GM23338 (cell line): ENCODE results near the gene RRAD. TPM values are rescaled to one million over a fixed set of nuclear protein-coding genes. Genes with fewer than 3 reads are reported as not detected.

Experiments
- ATAC-seq: fragments of 200-7000 bp; cut with Tn5 transposase; 3 replicates; pipeline ENCODE4 v1.9.1; 2020
- DNase-seq: peaks from one replicate; pipeline ENCODE4 v3.0.0-alpha.2; 2015; ENCODE audit warnings: low spot score
- H2AFZ ChIP-seq: fragments of 200-600 bp; sonication (generic); 2 replicates; pipeline ENCODE4 v1.8.0; 2016; ENCODE audit warnings: antibody characterized with exemption, mild to moderate bottlenecking, moderate library complexity
- H3F3A ChIP-seq: fragments of 200-600 bp; sonication (generic); replicated peaks from 2 replicates; pipeline ENCODE4 v1.8.0; 2017; ENCODE audit warnings: antibody characterized with exemption, mixed run types, low read depth
- H3K27ac ChIP-seq: fragments of 200-600 bp; sonication (generic); 2 replicates; pipeline ENCODE4 v1.6.1; 2016; ENCODE audit warnings: low read depth
- H3K27me3 ChIP-seq: fragments of 200-600 bp; sonication (generic); 2 replicates; pipeline ENCODE4 v1.8.0; 2016; ENCODE audit warnings: mild to moderate bottlenecking, mixed run types, moderate library complexity; ENCODE audit not compliant: insufficient read depth
- H3K36me3 ChIP-seq: fragments of 200-600 bp; sonication (generic); 2 replicates; pipeline ENCODE4 v1.8.0; 2016; ENCODE audit warnings: mild to moderate bottlenecking; ENCODE audit not compliant: insufficient read depth
- H3K4me1 ChIP-seq: fragments of 200-600 bp; sonication (generic); 2 replicates; pipeline ENCODE4 v1.8.0; 2016; ENCODE audit warnings: mild to moderate bottlenecking, moderate library complexity; ENCODE audit not compliant: insufficient read depth
- H3K4me2 ChIP-seq: fragments of 200-600 bp; sonication (generic); 2 replicates; pipeline ENCODE4 v1.7.1; 2017; ENCODE audit warnings: mixed run types
- H3K4me3 ChIP-seq: fragments of 200-600 bp; sonication (generic); 2 replicates; pipeline ENCODE4 v1.6.1; 2016; ENCODE audit warnings: mixed run types
- H3K79me2 ChIP-seq: fragments of 200-600 bp; sonication (generic); replicated peaks from 2 replicates; pipeline ENCODE4 v1.8.0; 2017; ENCODE audit warnings: mild to moderate bottlenecking; ENCODE audit not compliant: insufficient read depth
- H3K9me2 ChIP-seq: fragments of 200-600 bp; sonication (generic); 2 replicates; pipeline ENCODE4 v1.8.0; 2017; ENCODE audit not compliant: insufficient read depth
- H4K20me1 ChIP-seq: fragments of 200-600 bp; sonication (generic); replicated peaks from 2 replicates; pipeline ENCODE4 v1.8.0; 2017; ENCODE audit warnings: mild to moderate bottlenecking; ENCODE audit not compliant: insufficient read depth
- H3K27ac Mint-ChIP-seq: 2 replicates; pipeline ENCODE4 v1.8.0; 2020; ENCODE audit warnings: inconsistent platforms, mild to moderate bottlenecking, moderate library complexity, mixed read lengths
- H3K27me3 Mint-ChIP-seq: 3 replicates; pipeline ENCODE4 v1.8.0; 2022; ENCODE audit warnings: low read depth, mild to moderate bottlenecking, moderate library complexity, mixed read lengths, inconsistent platforms; ENCODE audit not compliant: insufficient read depth, poor library complexity
- H3K36me3 Mint-ChIP-seq: 3 replicates; pipeline ENCODE4 v1.8.0; 2021; ENCODE audit warnings: low read depth, mild to moderate bottlenecking, inconsistent platforms, moderate library complexity, mixed read lengths
- H3K4me1 Mint-ChIP-seq: 3 replicates; pipeline ENCODE4 v1.8.0; 2020; ENCODE audit warnings: mild to moderate bottlenecking, inconsistent platforms, mixed read lengths
- H3K4me3 Mint-ChIP-seq: 3 replicates; pipeline ENCODE4 v1.8.0; 2021; ENCODE audit warnings: moderate library complexity, mild to moderate bottlenecking, inconsistent platforms, mixed read lengths
- H3K9me3 Mint-ChIP-seq: 3 replicates; pipeline ENCODE4 v1.8.0; 2020; ENCODE audit warnings: moderate library complexity, mild to moderate bottlenecking, inconsistent platforms, mixed read lengths
- CREB1 ChIP-seq: fragments of 250-450 bp; sonication (Bioruptor Pico); IDR thresholded peaks from 2 replicates; pipeline ENCODE4 v1.5.0; 2020; ENCODE audit warnings: low read depth, mild to moderate bottlenecking, moderate library complexity
- ETS1 ChIP-seq: IDR thresholded peaks from 2 replicates; pipeline ENCODE4 v1.6.1; 2016; ENCODE audit warnings: antibody characterized with exemption
- EZH2 ChIP-seq: fragments of 200-600 bp; sonication (generic); IDR thresholded peaks from one replicate; pipeline ENCODE4 v1.8.0; 2017; ENCODE audit warnings: antibody characterized with exemption, mild to moderate bottlenecking, low read depth; ENCODE audit not compliant: unreplicated experiment
- JUNB ChIP-seq: IDR thresholded peaks from one replicate; pipeline ENCODE4 v1.6.1; 2016; ENCODE audit warnings: antibody characterized with exemption; ENCODE audit not compliant: unreplicated experiment
- NANOG ChIP-seq: IDR thresholded peaks from 2 replicates; pipeline ENCODE4 v1.6.1; 2016; ENCODE audit warnings: antibody characterized with exemption, borderline replicate concordance
- POLR2AphosphoS5 ChIP-seq: IDR thresholded peaks from 2 replicates; pipeline ENCODE4 v1.6.1; 2016; ENCODE audit warnings: antibody characterized with exemption, low read depth
- REST ChIP-seq: IDR thresholded peaks from one replicate; pipeline ENCODE4 v1.6.1; 2018; ENCODE audit warnings: antibody characterized with exemption; ENCODE audit not compliant: unreplicated experiment
- STAT1 ChIP-seq: IDR thresholded peaks from one replicate; pipeline ENCODE4 v1.6.1; 2016; ENCODE audit warnings: antibody characterized with exemption; ENCODE audit not compliant: unreplicated experiment
- ZNF114 ChIP-seq: fragments of 250-450 bp; sonication (Bioruptor Pico); IDR thresholded peaks from 2 replicates; pipeline ENCODE4 v1.5.0; 2020; ENCODE audit warnings: mild to moderate bottlenecking, moderate library complexity
- ZNF331 ChIP-seq: fragments of 250-450 bp; sonication (Bioruptor Pico); IDR thresholded peaks from 2 replicates; pipeline ENCODE4 v1.5.0; 2020; ENCODE audit warnings: low read depth, mild to moderate bottlenecking, moderate library complexity
- polyA plus RNA-seq: library from polyadenylated mRNA; unstranded; fragments of >200 nt; fragmentation: Nextera tagmentation; extraction: Ambion mirVana; gene quantifications from 2 replicates; pipeline ENCODE4 v1.2.1, GENCODE V29; 2016
- total RNA-seq: library from RNA; depleted of rRNA; stranded (reverse); fragments of >200 nt; shearing (Covaris generic); gene quantifications from 2 replicates; pipeline ENCODE4 v1.2.3, GENCODE V29; 2014

The RRAD gene
- total and polyA plus RNA-seq, 2 experiments from 2014 or later: 0.18 TPM; not detected in 1

- DNase-seq (peak; percentile 99), ATAC-seq (peak; percentile 98)
- Histone ChIP-seq H3K27me3 (peaks cover 7% of the 10 kb centered on the region; the same call in 1 of the 2 replicates), H4K20me1 (peaks cover 21% of the 10 kb centered on the region; the same call in 1 of the 2 replicates), H3K27ac (no peak within 1 kb of the TSS), H2AFZ (peak within 1 kb of the TSS; percentile 98), H3K79me2 (peaks cover 30% of the 10 kb centered on the region), H3K4me2 (peak within 1 kb of the TSS; percentile 93), H3K9me2 (no peaks in the 10 kb centered on the region), H3F3A (no peaks in the 10 kb centered on the region), H3K4me3 (peak within 1 kb of the TSS; percentile 96), H3K4me1 (0 out of 2 replicates have a peak, but pooled peaks cover 13% of the 10 kb centered on the region), H3K36me3 (peaks cover 6% of the 10 kb centered on the region; the same call in 1 of the 2 replicates)
- H3K4me3 Mint-ChIP-seq: peak within 1 kb of the TSS; percentile 97
- H3K36me3 Mint-ChIP-seq: peaks cover 14% of the 10 kb centered on the region
- no peaks in the 10 kb centered on the region; the same call in 1 of the 3 replicates for H3K9me3 Mint-ChIP-seq
- TF ChIP-seq CREB1 (CRISPR knock-in tag) (peak; percentile 46), POLR2AphosphoS5 (peak; percentile 95), STAT1 (no peak), REST (no peak), NANOG (no peak), ETS1 (peak; percentile 60; the same call in 1 of the 2 replicates), ZNF114 (no peak)
- peak within 1 kb of the TSS; percentile 94 for H3K27ac Mint-ChIP-seq
- peaks cover 8% of the 10 kb centered on the region for H3K4me1 Mint-ChIP-seq
- peaks cover 16% of the 10 kb centered on the region for H3K27me3 Mint-ChIP-seq
These were observed 44.9 kb downstream of the RRAD start, which contains the start of gene PDP2 for GRCh38 chr16:66880288-66881013. TSS of gene PDP2 (plus strand) at chr16:66880515. CDS start at chr16:66884285, 3,770 bp downstream.

- Histone ChIP-seq H3K4me2 (no peak overlapping the region), H3F3A (peaks cover 6% of the 10 kb centered on the region; the same call in 1 of the 2 replicates), H2AFZ (peak overlapping the region; percentile 24; the same call in 1 of the 2 replicates), H3K4me1 (0 out of 2 replicates have a peak, but pooled peaks cover 13% of the 10 kb centered on the region), H3K36me3 (no peaks in the 10 kb centered on the region), H3K79me2 (peaks cover 21% of the 10 kb centered on the region), H3K9me2 (no peaks in the 10 kb centered on the region), H3K27ac (no peak overlapping the region), H4K20me1 (0 out of 2 replicates have a peak, but pooled peaks cover 11% of the 10 kb centered on the region), H3K4me3 (no peak overlapping the region), H3K27me3 (peaks cover 7% of the 10 kb centered on the region; the same call in 1 of the 2 replicates)
- Mint-ChIP-seq H3K27me3 (peaks cover 20% of the 10 kb centered on the region), H3K36me3 (no peaks in the 10 kb centered on the region; the same call in 1 of the 3 replicates), H3K4me3 (no peak overlapping the region), H3K27ac (no peak overlapping the region), H3K4me1 (peaks cover 16% of the 10 kb centered on the region), H3K9me3 (no peaks in the 10 kb centered on the region; the same call in 1 of the 3 replicates)
- no peak for DNase-seq
- no peak for ATAC-seq
- TF ChIP-seq EZH2: no peak
- no peak for TF ChIP-seq CREB1 (CRISPR knock-in tag)
- TF ChIP-seq REST: no peak
- TF ChIP-seq ZNF331 (CRISPR knock-in tag): no peak
- no peak for TF ChIP-seq JUNB
- TF ChIP-seq NANOG: no peak
These were observed 47.3 kb downstream of the RRAD start for GRCh38 chr16:66878067-66878466.
